ENCODE measurements around the gene GATAD2A.

Gene GATAD2A

DNA sequence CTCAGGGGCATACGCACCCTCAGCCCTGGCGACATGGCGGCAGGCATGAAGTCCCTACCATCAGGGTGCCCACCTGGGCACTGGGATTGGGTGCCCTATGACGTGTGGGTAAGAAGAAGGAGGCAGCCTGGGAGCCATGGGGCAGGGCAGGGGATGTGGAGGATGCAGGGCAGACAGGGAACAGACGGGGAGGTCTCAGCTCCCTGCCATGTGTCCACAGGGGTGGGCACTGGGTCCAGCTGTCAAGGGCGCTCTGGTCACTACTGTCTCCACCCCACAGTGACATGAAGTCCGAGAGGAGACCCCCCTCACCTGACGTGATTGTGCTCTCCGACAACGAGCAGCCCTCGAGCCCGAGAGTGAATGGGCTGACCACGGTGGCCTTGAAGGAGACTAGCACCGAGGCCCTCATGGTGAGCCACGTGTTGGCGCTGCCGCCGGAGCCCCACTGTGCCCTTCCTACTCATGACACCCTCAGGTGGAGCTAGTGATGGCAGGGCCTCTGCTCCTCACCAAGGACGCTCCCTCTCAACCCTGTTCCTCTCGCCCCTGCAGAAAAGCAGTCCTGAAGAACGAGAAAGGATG is 86.6 kb downstream of the GATAD2A start:
- POLR2A ChIA-PET = no interaction called here

DNA sequence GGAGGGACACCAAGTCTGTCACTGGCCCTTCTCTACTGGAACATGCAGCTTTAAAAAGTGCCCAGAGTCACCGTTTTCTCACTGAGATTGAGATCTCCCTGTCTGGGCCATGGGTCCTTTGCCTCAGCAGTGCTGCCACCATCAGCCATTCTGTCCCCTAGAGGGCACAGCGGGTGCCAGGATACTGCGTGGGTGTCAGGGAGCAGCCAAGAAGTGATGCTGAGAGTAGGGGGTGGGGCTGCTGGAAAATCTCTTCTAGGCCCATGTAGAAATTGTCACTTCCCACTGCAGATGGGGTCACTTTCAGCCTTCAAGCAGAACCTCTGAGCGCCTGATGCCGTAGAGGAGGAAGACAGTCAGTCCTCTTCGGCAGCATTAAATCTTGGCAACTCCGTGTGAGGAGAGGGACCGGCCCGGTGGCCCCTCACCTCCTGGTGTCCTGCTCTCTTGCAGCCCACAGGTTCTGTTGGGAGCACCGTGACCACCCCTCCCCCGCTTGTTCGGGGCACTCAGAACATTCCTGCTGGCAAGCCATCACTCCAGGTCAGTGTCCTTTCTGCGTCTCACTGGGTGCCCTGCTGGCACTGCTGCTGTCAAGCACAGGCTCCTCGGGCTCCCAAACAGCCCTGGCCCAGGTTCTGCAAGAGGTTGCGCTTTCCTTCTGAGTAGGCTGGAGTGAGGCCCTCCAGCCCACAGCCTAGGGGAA is 88.5 kb downstream of the GATAD2A start:
- ChIA-PET POLR2A (no interaction called here), CTCF (interaction anchor here (5.3 to 10.3 kb wide), 2 partner anchors 14 to 130 kb away, joined by 31 to 392 read pairs; no protein-coding TSS in a partner anchor)
- DNase-seq (ENCODE audit: low read depth, low spot score) = no peak
- TF ChIP-seq CTCF (IDR thresholded peaks at IDR 0.05; ENCODE audit: insufficient read depth, low read length, missing control alignments) = no peak
- no peak overlapping the region for H3K4me3 ChIP-seq (ENCODE audit: low read depth, low read length)

More for the DNA sequence above, 86.6 kb downstream of the GATAD2A start:
- CTCF ChIA-PET = interaction anchor here (1.1 to 10.3 kb wide), 10 partner anchors 10 to 317 kb away, joined by 3 to 392 read pairs (median 16); no protein-coding TSS in a partner anchor
- no peak for DNase-seq (ENCODE audit: low read depth, low spot score)
- H3K4me3 ChIP-seq (ENCODE audit: low read depth, low read length) = no peak overlapping the region
- no peak for TF ChIP-seq CTCF (IDR thresholded peaks at IDR 0.05; ENCODE audit: insufficient read depth, low read length, missing control alignments)

GRCh38 chr19:19495614-19496603 is 90.4 kb downstream of the GATAD2A start:
- TF ChIP-seq CTCF (IDR thresholded peaks at IDR 0.05; ENCODE audit: insufficient read depth, low read length, missing control alignments) = no peak
- ChIA-PET CTCF (interaction anchor here (0.9 to 1.1 kb wide), 3 partner anchors 8 to 138 kb away, joined by 3 read pairs; no protein-coding TSS in a partner anchor), POLR2A (no interaction called here)
- H3K4me3 ChIP-seq (ENCODE audit: low read depth, low read length) = no peak overlapping the region
- DNase-seq (ENCODE audit: low read depth, low spot score) = no peak

GRCh38 chr19:19498255-19498991 is 92.9 kb downstream of the GATAD2A start:
- H3K4me3 ChIP-seq (ENCODE audit: low read depth, low read length) = no peak overlapping the region
- DNase-seq (ENCODE audit: low read depth, low spot score) = no peak
- no peak for TF ChIP-seq CTCF (IDR thresholded peaks at IDR 0.05; ENCODE audit: insufficient read depth, low read length, missing control alignments)
- CTCF ChIA-PET = no interaction called here
- POLR2A ChIA-PET = no interaction called here

DNA sequence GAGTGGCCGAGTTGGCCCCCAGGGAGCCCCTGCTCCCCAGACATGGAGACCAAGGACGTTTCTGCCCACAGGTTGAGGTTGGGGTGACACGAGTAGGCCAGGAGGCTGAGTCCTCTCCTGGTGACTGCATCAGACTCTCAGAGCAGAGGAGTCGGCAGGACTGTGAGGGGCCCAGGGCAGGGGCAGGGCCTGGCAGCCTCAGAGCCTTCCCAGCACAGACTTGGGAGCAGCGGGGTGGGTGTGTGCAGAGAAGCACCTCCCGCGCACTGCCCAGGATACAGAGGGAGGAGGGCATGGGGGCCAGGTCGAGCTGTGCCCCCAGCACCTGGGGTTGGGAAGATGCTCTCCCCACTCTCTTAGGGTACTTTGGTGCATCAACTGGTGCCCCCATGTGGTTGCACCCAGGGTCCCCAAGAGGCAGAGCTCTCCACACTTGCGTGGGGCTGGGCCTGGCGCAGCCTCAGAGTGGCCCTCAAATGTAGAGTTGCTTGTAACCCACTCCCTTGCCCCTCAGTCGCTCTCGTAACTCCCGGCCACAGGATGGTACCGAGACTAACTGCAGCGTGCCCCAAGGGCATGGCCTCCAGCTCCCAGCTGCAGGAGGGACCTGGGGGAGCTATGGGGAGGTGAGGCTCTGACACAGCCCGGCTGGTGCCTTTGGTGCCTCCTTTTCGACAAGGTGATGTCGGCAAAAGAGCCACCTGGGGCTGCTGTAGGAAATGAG is 94.0 kb downstream of the GATAD2A start:
- DNase-seq (ENCODE audit: low read depth, low spot score) = no peak
- POLR2A ChIA-PET = no interaction called here
- H3K4me3 ChIP-seq (ENCODE audit: low read depth, low read length) = no peak overlapping the region
- TF ChIP-seq CTCF (IDR thresholded peaks at IDR 0.05; ENCODE audit: insufficient read depth, low read length, missing control alignments) = no peak
- CTCF ChIA-PET = interaction anchor here (4.6 kb wide), 1 partner anchor 8 kb away, joined by 18 read pairs; no protein-coding TSS in a partner anchor

Measured in AG04449 (cell line).